ENCODE data around the gene PRKN.

- no peak for TF ChIP-seq CTCF (conservative IDR thresholded peaks at IDR 0.05)
- TF ChIP-seq ZFX (IDR thresholded peaks at IDR 0.05): no peak
Measured at GRCh38 chr6:162690158-162690557, 37.4 kb downstream of the PRKN start.

Measured in C4-2B (cell line).